ENCODE data around the gene FEN1. TPM values are rescaled to one million over a fixed set of nuclear protein-coding genes. Genes with fewer than 3 reads are reported as not detected.

The FEN1 gene
- total and polyA plus RNA-seq, 2 of the 8 experiments (the other 6 are each of a cell fraction or from before 2014, with no cell fraction given) = 52.6 to 86.1 TPM

- DNase-seq (ENCODE audit: low read depth in 1 of 2, low spot score in 2 of 2) (peak in 1 of 2 experiments; percentile 63), FAIRE-seq (no peak)
- CTCF ChIA-PET (ENCODE audit: partially characterized antibody) = interaction anchor here (1.0 to 5.3 kb wide), 13 partner anchors 10 to 135 kb away, joined by 3 to 38 read pairs (median 7); partner anchors contain the start of gene MYRF
- no peak overlapping the region for H3K4me3 ChIP-seq (ENCODE audit: extremely low read depth in 1 of 4, insufficient read depth in 2 of 4, low read depth in 3 of 4, low read length in 4 of 4)
- H2BK20ac ChIP-seq (ENCODE audit: low read length) = 0 out of 2 replicates have a peak overlapping the region, but pooled peaks have one; percentile 23
- no peaks in the 10 kb centered on the region for H3K9me3 ChIP-seq (ENCODE audit: insufficient read depth in 2 of 2, low read depth in 1 of 2, low read length in 1 of 2)
- H3K36me3 ChIP-seq (ENCODE audit: control insufficient read depth in 2 of 4, insufficient read depth in 4 of 4, low read length in 3 of 4) = no peaks in the 10 kb centered on the region
- no peak overlapping the region for H3K14ac ChIP-seq (ENCODE audit: insufficient read length)
- peak overlapping the region; percentile 39; the same call in 1 of the 2 replicates for H2BK12ac ChIP-seq (ENCODE audit: low read depth, low read length)
- H3K23me2 ChIP-seq (ENCODE audit: low read depth, low read length) = no peaks in the 10 kb centered on the region
- no peak overlapping the region for H2BK120ac ChIP-seq (replicated peaks; ENCODE audit: low read depth, low read length)
- no peak overlapping the region for H3K4me2 ChIP-seq (ENCODE audit: insufficient read depth in 1 of 2, low read depth in 2 of 2, low read length in 2 of 2)
- no peak overlapping the region for H3K9ac ChIP-seq (replicated peaks in 1 of 4; ENCODE audit: extremely low read depth in 1 of 4, low read depth in 3 of 4, low read length in 3 of 4)
- no peak overlapping the region for H2BK5ac ChIP-seq (ENCODE audit: low read depth, low read length)
- POLR2A ChIA-PET (ENCODE audit: partially characterized antibody) = interaction anchor here (0.5 to 1.6 kb wide), 7 partner anchors 11 to 288 kb away, joined by 3 to 6 read pairs (median 4); partner anchors contain the start of genes FEN1, MYRF and TMEM258
- H3K23ac ChIP-seq (ENCODE audit: insufficient read length) = no peak overlapping the region
- no peak overlapping the region for H3K27ac ChIP-seq (ENCODE audit: low read depth, low read length)
- H3K4ac ChIP-seq (replicated peaks; ENCODE audit: insufficient read length, low read depth, low read length) = no peak overlapping the region
- H3K18ac ChIP-seq (ENCODE audit: extremely low read depth, low read length) = peak overlapping the region; percentile 32; the same call in 1 of the 2 replicates
- peak overlapping the region; percentile 72 for H4K91ac ChIP-seq (replicated peaks; ENCODE audit: insufficient read length, low read length)
- peaks cover 0 to 20% (median 11%) of the 10 kb centered on the region in 4 experiments; a peak in 6 of 7 replicates for H3K4me1 ChIP-seq (replicated peaks in 1 of 4; ENCODE audit: control insufficient read depth in 3 of 4, insufficient read depth in 4 of 4, low read length in 3 of 4)
- H2AK5ac ChIP-seq (ENCODE audit: low read depth, low read length) = 0 out of 2 replicates have a peak overlapping the region, but pooled peaks have one; percentile 13
- H3K79me2 ChIP-seq (ENCODE audit: control insufficient read depth in 1 of 2, insufficient read depth in 2 of 2, low read length in 2 of 2) = no peaks in the 10 kb centered on the region
- H3K27me3 ChIP-seq (replicated peaks in 1 of 4; ENCODE audit: control insufficient read depth in 3 of 4, extremely low read depth in 1 of 4, insufficient read depth in 3 of 4, low read length in 3 of 4) = no peaks in the 10 kb centered on the region
- no peak for TF ChIP-seq RNF2 (IDR thresholded peaks at IDR 0.05; ENCODE audit: borderline replicate concordance, low read depth, low read length, missing control alignments, poor library complexity, severe bottlenecking)
- TF ChIP-seq SIRT6 (IDR thresholded peaks at IDR 0.05; ENCODE audit: low read length) = no peak
- no peak for TF ChIP-seq RBBP5 (IDR thresholded peaks at IDR 0.05; ENCODE audit: borderline replicate concordance, low read depth, low read length)
- peak in 2 of 3 experiments; percentile 25 to 48; a peak in 2 of 4 replicates for TF ChIP-seq CTCF (IDR thresholded peaks at IDR 0.05; ENCODE audit: control extremely low read depth in 1 of 3, insufficient read depth in 1 of 3, low read depth in 1 of 3, low read length in 3 of 3)
- no peak for TF ChIP-seq SP1 (IDR thresholded peaks at IDR 0.05; ENCODE audit: low read depth, low read length)
- TF ChIP-seq MAX (IDR thresholded peaks at IDR 0.05) = no peak
- TF ChIP-seq RXRA (IDR thresholded peaks at IDR 0.05; ENCODE audit: insufficient read depth, low read depth, low read length) = no peak
- peak; percentile 86 for TF ChIP-seq YY1 (IDR thresholded peaks at IDR 0.05; ENCODE audit: low read depth, low read length)
- no peaks in the 10 kb centered on the region for H4K20me1 ChIP-seq (replicated peaks in 1 of 2; ENCODE audit: control insufficient read depth in 1 of 2, insufficient read depth in 2 of 2, low read length in 2 of 2)
- H2BK15ac ChIP-seq (ENCODE audit: low read length) = peak overlapping the region; percentile 31; the same call in 1 of the 2 replicates
- H3K56ac ChIP-seq (replicated peaks; ENCODE audit: insufficient read length, low read depth, low read length) = no peak overlapping the region
- no peaks in the 10 kb centered on the region for H3K79me1 ChIP-seq (ENCODE audit: low read depth, low read length)
- WGBS, 2 experiments (ENCODE audit: extremely low coverage in 1 of 2, insufficient coverage in 1 of 2, insufficient read length in 1 of 2, insufficient replicate concordance in 2 of 2, low coverage in 1 of 2, low lambda C conversion rate in 2 of 2, missing lambda C conversion rate in 1 of 2) = 74% methylated on average over 19 of the region's 22 CpGs; no CpG with 5 or more reads in 1 of the 2 experiments
- no peak overlapping the region for H4K5ac ChIP-seq (ENCODE audit: insufficient read length, low read depth, low read length)
- H2AFZ ChIP-seq (ENCODE audit: low read length) = no peak overlapping the region
- peak overlapping the region; percentile 3; the same call in 1 of the 2 replicates for H4K8ac ChIP-seq (ENCODE audit: extremely low read depth, insufficient read depth, low read length)
Measured at GRCh38 chr11:61764606-61765260, 28.0 kb upstream of the FEN1 start.
